HG03135 (cell line): ENCODE results near the gene RASEF.

Experiments used
- ATAC-seq: cut with Tn5 transposase; IDR thresholded peaks from one replicate; pipeline ENCODE4 v1.9.1; 2021; ENCODE audit warnings: mild to moderate bottlenecking, moderate library complexity; ENCODE audit not compliant: unreplicated experiment

Gene RASEF

GRCh38 chr9:83015897-83016296 lies 47.0 kb downstream of the RASEF start:
- ATAC-seq = no peak

- no peak for ATAC-seq
Observed at GRCh38 chr9:83013867-83014605, 48.9 kb downstream of the RASEF start.

- ATAC-seq = no peak
Observed at GRCh38 chr9:83012922-83013838, 49.8 kb downstream of the RASEF start.

GRCh38 chr9:83012168-83012921 lies 50.6 kb downstream of the RASEF start:
- no peak for ATAC-seq

- ATAC-seq = no peak
Observed at GRCh38 chr9:83011611-83012010, 51.3 kb downstream of the RASEF start.

- ATAC-seq = no peak
Observed at GRCh38 chr9:83007521-83008300, 55.2 kb downstream of the RASEF start.

- no peak for ATAC-seq
Observed at GRCh38 chr9:83006378-83006777, 56.6 kb downstream of the RASEF start.

- ATAC-seq = no peak
Observed at GRCh38 chr9:83005963-83006362, 57.0 kb downstream of the RASEF start.

GRCh38 chr9:83005361-83005760 lies 57.6 kb downstream of the RASEF start:
- no peak for ATAC-seq

GRCh38 chr9:83002329-83002728 lies 60.6 kb downstream of the RASEF start:
- no peak for ATAC-seq

GRCh38 chr9:83000765-83001164 lies 62.2 kb downstream of the RASEF start:
- ATAC-seq = no peak

GRCh38 chr9:82998409-82998808 lies 64.5 kb downstream of the RASEF start:
- ATAC-seq = no peak

- no peak for ATAC-seq
Observed at GRCh38 chr9:82997476-82998140, 65.3 kb downstream of the RASEF start.

GRCh38 chr9:82996941-82997340 lies 66.0 kb downstream of the RASEF start:
- no peak for ATAC-seq

- no peak for ATAC-seq
Observed at GRCh38 chr9:82993856-82994605, 68.9 kb downstream of the RASEF start.

- ATAC-seq = no peak
Observed at GRCh38 chr9:82991671-82992070, 71.3 kb downstream of the RASEF start.

- no peak for ATAC-seq
Observed at GRCh38 chr9:82989929-82990328, 73.0 kb downstream of the RASEF start.

GRCh38 chr9:82988488-82988887 lies 74.5 kb downstream of the RASEF start:
- no peak for ATAC-seq
